ENCODE measurements around the gene SRPRA.

DNA sequence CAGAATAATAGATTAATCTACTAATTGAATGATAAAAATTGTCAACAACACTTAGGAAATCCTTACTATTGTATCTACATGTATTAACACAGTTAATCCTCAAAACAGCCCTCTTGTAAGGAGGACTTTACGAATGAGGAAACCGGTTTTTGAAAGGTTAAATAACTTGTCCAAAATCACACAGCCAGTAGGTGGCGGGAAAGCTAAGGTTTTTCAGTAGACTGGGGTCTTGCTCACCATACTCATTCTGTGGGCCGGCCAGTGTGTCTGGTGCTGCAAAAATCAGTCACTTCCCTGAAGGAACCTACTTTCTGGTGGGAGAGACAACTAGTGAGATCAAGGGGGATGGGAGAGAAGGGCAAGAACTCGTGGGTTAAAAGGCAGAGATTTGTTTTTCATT lies 39.0 kb upstream of the SRPRA start:
- TF ChIP-seq CTCF (IDR thresholded peaks at IDR 0.05) (peak; percentile 17), EZH2 (IDR thresholded peaks at IDR 0.05; ENCODE audit: borderline replicate concordance, insufficient read depth, low read depth, low read length, poor library complexity, severe bottlenecking) (no peak)

All from B cell (primary cell).